Middle frontal gyrus (tissue), 1 donor: ENCODE measurements around the gene ISG15.
A peak's percentile ranks its signal among the peaks of the same experiment; 100 is the strongest.
"Not testable (repeated sequence)": the region's sequence is repeated elsewhere in the genome, so short reads cannot be mapped to it uniquely, and the experiment has no call there.

Experiments used
- DNase-seq: peaks from one replicate; pipeline ENCODE4 v3.0.0-alpha.2; 2015; ENCODE audit warnings: low spot score; ENCODE audit errors: extremely low spot score

The ISG15 gene

DNA sequence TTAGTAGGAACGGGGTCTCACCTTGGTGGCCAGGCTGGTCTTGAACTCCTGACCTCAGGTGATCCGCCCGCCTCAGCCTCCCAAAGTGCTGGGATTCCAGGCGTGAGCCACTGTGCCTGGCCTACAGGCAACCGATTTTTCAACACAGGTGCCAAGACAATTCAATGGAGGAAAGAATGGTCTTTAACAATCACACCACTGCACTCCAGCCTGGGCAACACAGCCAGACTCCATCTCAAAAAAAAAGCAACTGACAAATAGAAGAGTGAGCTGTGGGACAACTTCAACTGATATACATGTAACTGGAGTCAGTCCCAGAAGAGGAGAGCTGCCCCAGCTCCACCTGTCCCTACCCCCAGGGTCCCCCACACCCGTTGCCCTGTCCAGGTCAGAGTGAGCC is 18.8 kb upstream of the ISG15 start:
- DNase-seq = not testable (repeated sequence)

DNA sequence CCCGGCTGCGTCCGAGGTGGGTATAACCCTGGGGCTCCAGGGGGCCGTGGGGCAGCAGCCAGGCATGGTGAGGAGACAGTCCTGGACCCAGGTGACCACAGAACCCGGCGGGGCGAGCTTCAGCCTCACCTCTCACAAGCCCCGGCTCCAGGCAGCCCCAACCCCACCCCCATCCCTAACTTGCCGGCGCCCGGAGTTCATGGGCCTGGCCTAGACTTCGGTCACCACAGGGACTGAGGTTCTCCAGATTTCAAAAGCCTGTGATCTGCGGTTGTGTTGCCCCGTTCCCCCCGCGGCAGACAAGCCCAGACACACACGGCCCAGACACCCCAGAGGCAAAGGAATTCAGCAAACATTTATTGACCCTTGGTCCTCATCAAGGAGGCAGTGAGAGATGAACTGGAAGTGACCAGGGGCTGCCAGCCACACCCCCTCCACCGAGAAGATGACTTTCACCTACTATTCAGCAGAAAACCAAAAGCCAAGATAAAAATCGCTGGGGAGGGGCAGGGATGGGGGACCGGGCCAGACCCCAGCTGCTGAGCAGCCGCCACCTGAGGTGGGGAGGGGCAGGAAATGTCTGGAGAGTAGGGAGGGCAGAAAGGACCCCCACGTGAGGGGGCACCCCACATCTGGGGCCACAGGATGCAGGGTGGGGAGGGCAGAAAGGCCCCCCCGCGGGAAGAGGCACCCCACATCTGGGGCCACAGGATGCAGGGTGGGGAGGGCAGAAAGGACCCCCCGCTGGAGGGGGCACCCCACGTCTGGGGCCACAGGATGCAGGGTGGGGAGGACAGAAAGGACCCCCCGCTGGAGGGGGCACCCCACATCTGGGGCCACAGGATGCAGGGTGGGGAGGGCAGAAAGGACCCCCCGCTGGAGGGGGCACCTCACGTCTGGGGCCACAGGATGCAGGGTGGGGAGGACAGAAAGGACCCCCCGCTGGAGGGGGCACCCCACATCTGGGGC is 17.3 kb upstream of the ISG15 start:
- no peak for DNase-seq

- no peak for DNase-seq
Observed at GRCh38 chr1:996851-997712, 16.2 kb upstream of the ISG15 start.

DNA sequence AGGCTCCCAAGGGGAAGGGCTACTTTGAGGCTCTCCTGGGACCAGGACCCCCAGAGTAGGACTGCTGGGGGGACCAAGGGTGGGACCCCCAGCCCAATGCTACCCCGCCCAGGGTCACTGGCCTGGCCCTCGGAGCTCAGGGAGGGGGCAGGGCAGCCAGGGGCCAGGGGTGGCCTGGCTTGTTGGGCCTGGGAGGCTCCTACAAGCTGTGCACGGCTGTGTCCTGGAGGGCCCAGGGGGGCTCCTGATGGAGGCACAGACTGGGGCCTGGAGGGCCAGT is 15.6 kb upstream of the ISG15 start:
- no peak for DNase-seq

- DNase-seq = no peak
Observed at GRCh38 chr1:997993-998744, 15.1 kb upstream of the ISG15 start.

DNA sequence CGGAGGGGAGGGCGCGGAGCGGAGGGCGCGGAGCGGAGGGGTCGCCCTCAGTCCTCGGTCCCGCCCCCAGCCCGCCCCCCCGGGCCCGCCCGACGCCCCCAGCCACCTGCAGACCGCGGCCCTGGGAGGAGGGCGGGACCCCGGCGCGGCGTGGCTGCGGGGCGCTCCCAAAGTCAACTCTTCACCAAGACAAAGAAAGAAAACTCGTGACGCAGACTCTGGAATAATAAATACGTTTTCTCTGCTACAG is 14.6 kb upstream of the ISG15 start:
- DNase-seq = no peak

GRCh38 chr1:998995-999724 is 14.1 kb upstream of the ISG15 start:
- no peak for DNase-seq

DNA sequence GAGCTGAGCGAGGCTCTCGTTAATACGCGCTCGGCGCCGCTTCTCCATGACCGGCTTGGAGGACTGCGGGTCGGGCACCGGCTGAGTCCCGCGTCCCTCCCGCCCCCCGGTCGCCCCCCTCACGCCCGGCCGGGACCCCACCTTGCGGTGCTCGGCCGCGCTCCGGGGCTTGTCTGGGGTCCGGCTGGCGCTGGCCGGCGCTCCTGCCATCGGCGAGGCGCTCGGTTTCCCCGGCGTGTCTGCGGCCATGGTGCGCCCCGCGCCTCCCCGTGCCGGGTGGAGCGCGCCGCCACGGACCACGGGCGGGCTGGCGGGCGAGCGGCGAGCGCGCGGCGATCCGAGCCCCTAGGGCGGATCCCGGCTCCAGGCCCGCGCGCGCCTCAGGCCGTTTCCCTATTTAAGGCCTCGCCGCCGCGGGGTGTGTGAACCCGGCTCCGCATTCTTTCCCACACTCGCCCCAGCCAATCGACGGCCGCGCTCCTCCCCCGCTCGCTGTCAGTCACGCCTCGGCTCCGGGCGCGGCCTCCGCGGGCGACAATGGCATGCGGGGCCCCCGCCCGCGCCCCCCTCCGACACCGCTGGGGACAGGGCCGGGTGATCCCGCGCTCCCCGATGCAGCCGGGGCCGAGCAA is 13.5 kb upstream of the ISG15 start, which contains the start of gene HES4:
Gene HES4 (minus strand): TSS at position 373 of the 632 bp plus-strand sequence. CDS start 124 bp downstream, at position 249.
- peak; percentile 62 for DNase-seq

DNA sequence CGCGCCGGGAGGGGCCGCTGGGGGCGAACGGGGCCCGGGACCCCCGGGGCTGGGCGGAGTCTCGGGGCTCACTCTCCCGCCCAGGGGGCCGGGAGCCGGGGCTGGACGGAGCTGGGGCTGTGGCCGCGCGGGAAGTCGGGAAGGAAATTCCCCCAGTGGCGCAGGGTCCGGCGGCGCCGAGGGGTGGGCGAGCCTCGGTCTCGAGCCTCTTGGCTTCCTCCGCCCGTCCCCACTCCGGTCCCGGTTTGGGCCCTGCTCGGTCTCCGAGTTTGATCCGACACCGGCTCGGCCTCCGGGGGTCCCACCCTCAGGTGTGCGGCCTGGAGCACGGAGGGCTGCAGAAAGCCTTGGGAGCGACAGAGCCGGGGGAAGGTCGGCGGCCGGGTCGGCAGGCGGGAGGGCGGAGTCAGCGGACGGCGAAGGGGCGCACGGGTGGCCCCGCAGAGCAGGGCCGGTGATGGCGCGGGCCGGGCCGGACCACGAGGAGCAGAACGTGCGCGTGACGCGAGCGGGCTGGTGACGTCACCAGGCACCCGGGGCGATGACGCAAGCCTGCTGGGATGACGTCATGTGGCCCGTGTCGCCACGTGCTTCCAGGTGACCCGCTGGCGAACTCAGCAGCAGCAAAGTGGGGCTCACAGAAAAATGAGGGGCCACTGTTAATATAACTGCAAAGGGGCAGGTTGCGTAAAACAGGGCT is 12.8 kb upstream of the ISG15 start:
- no peak for DNase-seq

DNA sequence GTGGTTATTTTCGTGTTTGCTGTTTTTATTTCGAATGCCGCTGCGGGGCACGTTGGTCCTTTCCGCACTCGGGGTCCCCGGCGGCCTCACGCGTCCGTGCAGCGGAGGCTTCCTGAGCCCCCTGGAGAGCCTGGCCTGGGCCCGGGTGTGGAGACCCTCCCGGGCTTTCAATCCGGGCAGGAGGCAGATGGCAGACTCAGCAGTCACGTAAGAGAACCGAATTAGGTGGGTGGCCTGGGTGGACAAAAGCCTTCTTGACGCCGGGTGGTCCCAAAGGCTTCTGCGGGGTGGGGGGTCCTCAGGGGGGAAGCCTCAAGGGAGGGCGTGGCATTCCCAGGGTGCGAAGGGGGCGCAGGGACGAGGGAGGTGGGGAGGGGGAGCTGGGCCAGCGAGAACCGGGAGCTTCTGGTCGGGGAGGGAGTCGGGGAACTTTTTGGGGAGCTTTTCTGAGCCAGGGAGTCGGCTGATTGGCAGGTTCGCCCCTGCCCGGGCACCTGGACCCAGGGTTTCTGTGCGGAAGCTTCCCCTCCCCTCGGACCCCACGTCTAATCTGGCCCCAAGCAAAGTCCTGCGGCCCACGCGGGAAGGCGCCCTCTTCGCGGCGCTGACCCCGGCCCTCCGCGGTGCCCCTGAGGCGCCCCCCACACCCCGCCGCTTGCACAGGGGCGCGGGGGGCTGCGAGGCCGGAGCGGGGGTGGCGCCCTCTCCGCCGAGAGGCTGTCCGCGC is 12.1 kb upstream of the ISG15 start:
- no peak for DNase-seq

- no peak for DNase-seq
Observed at GRCh38 chr1:1003618-1004419, 9.5 kb upstream of the ISG15 start.

- no peak for DNase-seq
Observed at GRCh38 chr1:1004420-1004779, 8.9 kb upstream of the ISG15 start.

- DNase-seq = no peak
Observed at GRCh38 chr1:1004780-1005697, 8.3 kb upstream of the ISG15 start.

DNA sequence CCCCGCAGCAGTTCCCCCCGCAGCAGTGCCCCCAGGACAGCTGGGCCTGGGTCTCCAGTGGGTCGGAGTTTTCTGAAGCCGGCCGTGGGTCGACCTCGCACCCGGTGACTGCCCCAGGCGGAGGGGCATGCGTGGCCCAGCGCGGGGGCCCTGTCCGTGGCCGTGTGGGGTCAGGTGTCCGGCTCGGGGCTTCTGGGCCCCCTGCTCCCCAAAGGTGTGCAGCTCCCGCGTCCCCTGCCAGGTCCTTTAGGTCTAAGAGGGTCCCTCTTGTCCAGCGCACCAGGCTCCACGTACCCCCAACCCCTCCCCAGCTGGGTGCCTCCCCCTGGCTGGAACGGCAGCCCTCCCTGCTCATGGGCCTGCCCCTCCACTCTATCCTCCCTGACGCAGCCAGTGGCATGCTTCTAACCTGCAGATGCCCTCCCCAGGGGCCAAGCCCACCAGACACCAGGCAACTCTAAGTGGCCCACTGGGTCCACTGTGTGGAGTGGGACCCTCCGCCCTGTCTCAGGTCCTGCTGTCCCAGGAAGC is 7.5 kb upstream of the ISG15 start:
- no peak for DNase-seq

DNA sequence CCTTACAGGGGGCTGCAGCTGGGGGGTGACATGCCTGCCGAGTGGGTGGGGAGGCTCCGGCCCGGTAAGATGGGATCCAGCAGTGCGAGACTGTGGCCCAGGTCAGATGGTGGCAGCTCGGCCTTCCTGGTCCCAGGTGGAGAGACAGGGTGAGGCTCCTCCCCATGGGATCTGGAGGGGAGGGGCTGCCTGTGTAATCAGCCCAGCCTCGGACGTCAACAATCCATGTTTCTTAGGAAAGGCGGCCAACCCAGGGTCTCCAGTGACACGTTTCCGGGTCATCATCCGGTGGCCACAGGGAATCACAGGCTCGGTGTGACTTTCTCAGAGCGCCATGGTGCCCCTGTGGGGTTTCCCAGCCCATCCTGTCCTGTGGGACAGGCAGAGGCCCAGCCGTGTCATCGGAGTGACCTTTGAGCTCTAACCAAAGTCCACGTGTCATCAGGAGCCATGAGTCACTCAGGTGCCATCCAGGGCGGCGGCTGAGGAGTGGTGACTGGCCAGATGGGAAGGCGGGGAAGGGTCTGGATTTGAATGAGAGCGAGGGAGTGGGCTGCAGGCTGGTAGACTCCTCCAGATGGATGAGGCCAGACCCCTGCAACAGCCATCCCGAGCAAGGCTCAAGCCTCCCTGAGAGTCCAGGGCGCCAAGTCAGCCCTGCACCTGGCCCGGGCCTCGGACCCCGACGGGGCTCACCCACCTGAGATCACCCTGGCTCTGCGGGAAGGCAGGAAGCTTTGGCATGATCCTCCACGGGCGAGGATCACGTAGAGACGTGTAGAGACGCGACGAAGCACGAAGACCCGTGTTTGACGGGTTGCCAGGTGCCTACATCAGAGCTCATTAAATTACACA is 6.8 kb upstream of the ISG15 start:
- DNase-seq = no peak

- DNase-seq = not testable (repeated sequence)
Observed at GRCh38 chr1:1010131-1010530, 3.2 kb upstream of the ISG15 start.
